NCI-H1092 (cell line): ENCODE data around the gene MSH5.

Experiments used
- DNase-seq: peaks from one replicate; lab custom pipeline; 2025; lab: John Stamatoyannopoulos, UW

The MSH5 gene

GRCh38 chr6:31729979-31730630 lies 9.7 kb upstream of the MSH5 start:
- no peak for DNase-seq

GRCh38 chr6:31730631-31731086 lies 9.1 kb upstream of the MSH5 start:
- no peak for DNase-seq

GRCh38 chr6:31732029-31732428 lies 7.8 kb upstream of the MSH5 start:
- DNase-seq, result no peak

GRCh38 chr6:31733734-31734133 lies 6.1 kb upstream of the MSH5 start:
- DNase-seq, result no peak

GRCh38 chr6:31734247-31734820 lies 5.5 kb upstream of the MSH5 start:
- DNase-seq, result no peak

- no peak for DNase-seq
These were observed 4.9 kb upstream of the MSH5 start for GRCh38 chr6:31734821-31735406.

GRCh38 chr6:31736021-31736767 lies 3.6 kb upstream of the MSH5 start, which contains the start of gene CLIC1:
CLIC1 (minus strand) TSS chr6:31736530; CDS start chr6:31736300, 230 bp downstream.
- peak; percentile 37 for DNase-seq

- no peak for DNase-seq
These were observed 3.0 kb upstream of the MSH5 start for GRCh38 chr6:31736768-31737314.

GRCh38 chr6:31737315-31737990 lies 2.4 kb upstream of the MSH5 start:
- peak; percentile 45 for DNase-seq

GRCh38 chr6:31737991-31738979 lies 1.5 kb upstream of the MSH5 start:
- peak; percentile 84 for DNase-seq

- DNase-seq, result no peak
These were observed 805 bp downstream of the MSH5 start for GRCh38 chr6:31740397-31741223.

GRCh38 chr6:31741815-31742214 lies 2.0 kb downstream of the MSH5 start:
- DNase-seq, result no peak

GRCh38 chr6:31742894-31743293 lies 3.1 kb downstream of the MSH5 start:
- no peak for DNase-seq

- DNase-seq, result no peak
These were observed 4.6 kb downstream of the MSH5 start for GRCh38 chr6:31744422-31744821.

- no peak for DNase-seq
These were observed 9.7 kb downstream of the MSH5 start for GRCh38 chr6:31749301-31750036.

- no peak for DNase-seq
These were observed 10.7 kb downstream of the MSH5 start for GRCh38 chr6:31750411-31751022.

GRCh38 chr6:31752739-31753319 lies 13.0 kb downstream of the MSH5 start:
- no peak for DNase-seq

- DNase-seq, result no peak
These were observed 18.5 kb downstream of the MSH5 start for GRCh38 chr6:31758281-31758680.
